GM18517 (cell line): ENCODE data around the gene HMHB1.
"Not testable (repeated sequence)": the region's sequence is repeated elsewhere in the genome, so short reads cannot be mapped to it uniquely, and the experiment has no call there.

Experiments
- ATAC-seq: cut with Tn5 transposase; IDR thresholded peaks from one replicate; pipeline ENCODE4 v1.9.1; 2021; ENCODE audit warnings: mild to moderate bottlenecking, moderate library complexity; ENCODE audit not compliant: unreplicated experiment

Gene HMHB1

GRCh38 chr5:143801252-143801939 is 10.6 kb upstream of the HMHB1 start:
- no peak for ATAC-seq

- no peak for ATAC-seq
Observed at GRCh38 chr5:143805861-143806260, 6.1 kb upstream of the HMHB1 start.

GRCh38 chr5:143806579-143806978 is 5.4 kb upstream of the HMHB1 start:
- peak; percentile 49 for ATAC-seq

GRCh38 chr5:143807401-143807800 is 4.6 kb upstream of the HMHB1 start:
- no peak for ATAC-seq

- not testable (repeated sequence) for ATAC-seq
Observed at GRCh38 chr5:143816370-143816769, 4.4 kb downstream of the HMHB1 start.

- ATAC-seq: no peak
Observed at GRCh38 chr5:143819716-143820115, 7.8 kb downstream of the HMHB1 start.

GRCh38 chr5:143820451-143820850 is 8.5 kb downstream of the HMHB1 start:
- no peak for ATAC-seq

GRCh38 chr5:143824851-143825720 is 13.1 kb downstream of the HMHB1 start:
- ATAC-seq: peak; percentile 60

GRCh38 chr5:143826951-143827444 is 15.0 kb downstream of the HMHB1 start:
- ATAC-seq: peak; percentile 94

GRCh38 chr5:143828710-143829109 is 16.7 kb downstream of the HMHB1 start:
- ATAC-seq: no peak

- no peak for ATAC-seq
Observed at GRCh38 chr5:143833177-143833576, 21.2 kb downstream of the HMHB1 start.

- no peak for ATAC-seq
Observed at GRCh38 chr5:143835251-143835650, 23.3 kb downstream of the HMHB1 start.

GRCh38 chr5:143836161-143836725 is 24.3 kb downstream of the HMHB1 start:
- no peak for ATAC-seq

GRCh38 chr5:143837306-143837848 is 25.4 kb downstream of the HMHB1 start:
- ATAC-seq: no peak

GRCh38 chr5:143841446-143841845 is 29.5 kb downstream of the HMHB1 start:
- no peak for ATAC-seq

GRCh38 chr5:143842920-143843319 is 31.0 kb downstream of the HMHB1 start:
- ATAC-seq: no peak

GRCh38 chr5:143843461-143843860 is 31.5 kb downstream of the HMHB1 start:
- ATAC-seq: no peak

GRCh38 chr5:143850050-143850683 is 38.2 kb downstream of the HMHB1 start:
- ATAC-seq: peak; percentile 55

GRCh38 chr5:143851383-143851782 is 39.4 kb downstream of the HMHB1 start:
- no peak for ATAC-seq

- ATAC-seq: no peak
Observed at GRCh38 chr5:143860211-143860610, 48.2 kb downstream of the HMHB1 start.

GRCh38 chr5:143862271-143862670 is 50.3 kb downstream of the HMHB1 start:
- no peak for ATAC-seq
